ENCODE data around the gene HNMT.

HNMT gene

DNA sequence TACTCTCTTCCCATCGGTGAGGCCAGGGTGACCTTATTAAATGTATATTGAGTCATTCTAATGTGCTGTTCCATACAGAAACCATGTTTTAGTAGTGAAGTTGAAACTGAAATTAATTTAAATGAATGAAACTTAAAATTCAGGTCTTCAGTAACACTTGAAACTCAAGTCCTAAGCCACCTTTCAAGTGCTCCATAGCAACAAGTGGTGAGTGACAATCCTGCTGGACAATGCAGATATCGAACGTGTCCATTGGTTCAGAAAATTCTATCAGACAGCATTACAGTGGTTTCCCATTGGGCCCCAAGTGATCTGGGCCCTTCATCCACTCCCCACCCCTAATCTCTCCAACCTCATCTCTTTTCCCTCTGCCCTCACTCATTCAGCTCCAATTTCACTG lies 48.7 kb downstream of the HNMT start:
- Histone ChIP-seq H3K4me3 (replicated peaks; ENCODE audit: insufficient read depth, low read length) (no peak overlapping the region), H3K27me3 (ENCODE audit: insufficient read depth, poor library complexity, severe bottlenecking) (no peaks in the 10 kb centered on the region), H3K27ac (replicated peaks) (no peak overlapping the region)
- TF ChIP-seq SPI1 (IDR thresholded peaks at IDR 0.05; ENCODE audit: borderline replicate concordance, low read depth) (no peak), POLR2AphosphoS5 (IDR thresholded peaks at IDR 0.05; ENCODE audit: low read depth) (no peak), GABPA (IDR thresholded peaks at IDR 0.05; ENCODE audit: low read depth) (no peak)
- TF ChIP-seq, protein P1, sequence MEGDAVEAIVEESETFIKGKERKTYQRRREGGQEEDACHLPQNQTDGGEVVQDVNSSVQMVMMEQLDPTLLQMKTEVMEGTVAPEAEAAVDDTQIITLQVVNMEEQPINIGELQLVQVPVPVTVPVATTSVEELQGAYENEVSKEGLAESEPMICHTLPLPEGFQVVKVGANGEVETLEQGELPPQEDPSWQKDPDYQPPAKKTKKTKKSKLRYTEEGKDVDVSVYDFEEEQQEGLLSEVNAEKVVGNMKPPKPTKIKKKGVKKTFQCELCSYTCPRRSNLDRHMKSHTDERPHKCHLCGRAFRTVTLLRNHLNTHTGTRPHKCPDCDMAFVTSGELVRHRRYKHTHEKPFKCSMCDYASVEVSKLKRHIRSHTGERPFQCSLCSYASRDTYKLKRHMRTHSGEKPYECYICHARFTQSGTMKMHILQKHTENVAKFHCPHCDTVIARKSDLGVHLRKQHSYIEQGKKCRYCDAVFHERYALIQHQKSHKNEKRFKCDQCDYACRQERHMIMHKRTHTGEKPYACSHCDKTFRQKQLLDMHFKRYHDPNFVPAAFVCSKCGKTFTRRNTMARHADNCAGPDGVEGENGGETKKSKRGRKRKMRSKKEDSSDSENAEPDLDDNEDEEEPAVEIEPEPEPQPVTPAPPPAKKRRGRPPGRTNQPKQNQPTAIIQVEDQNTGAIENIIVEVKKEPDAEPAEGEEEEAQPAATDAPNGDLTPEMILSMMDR (IDR thresholded peaks at IDR 0.05; ENCODE audit: insufficient read depth, low read length): no peak
- TF ChIP-seq, protein P2, sequence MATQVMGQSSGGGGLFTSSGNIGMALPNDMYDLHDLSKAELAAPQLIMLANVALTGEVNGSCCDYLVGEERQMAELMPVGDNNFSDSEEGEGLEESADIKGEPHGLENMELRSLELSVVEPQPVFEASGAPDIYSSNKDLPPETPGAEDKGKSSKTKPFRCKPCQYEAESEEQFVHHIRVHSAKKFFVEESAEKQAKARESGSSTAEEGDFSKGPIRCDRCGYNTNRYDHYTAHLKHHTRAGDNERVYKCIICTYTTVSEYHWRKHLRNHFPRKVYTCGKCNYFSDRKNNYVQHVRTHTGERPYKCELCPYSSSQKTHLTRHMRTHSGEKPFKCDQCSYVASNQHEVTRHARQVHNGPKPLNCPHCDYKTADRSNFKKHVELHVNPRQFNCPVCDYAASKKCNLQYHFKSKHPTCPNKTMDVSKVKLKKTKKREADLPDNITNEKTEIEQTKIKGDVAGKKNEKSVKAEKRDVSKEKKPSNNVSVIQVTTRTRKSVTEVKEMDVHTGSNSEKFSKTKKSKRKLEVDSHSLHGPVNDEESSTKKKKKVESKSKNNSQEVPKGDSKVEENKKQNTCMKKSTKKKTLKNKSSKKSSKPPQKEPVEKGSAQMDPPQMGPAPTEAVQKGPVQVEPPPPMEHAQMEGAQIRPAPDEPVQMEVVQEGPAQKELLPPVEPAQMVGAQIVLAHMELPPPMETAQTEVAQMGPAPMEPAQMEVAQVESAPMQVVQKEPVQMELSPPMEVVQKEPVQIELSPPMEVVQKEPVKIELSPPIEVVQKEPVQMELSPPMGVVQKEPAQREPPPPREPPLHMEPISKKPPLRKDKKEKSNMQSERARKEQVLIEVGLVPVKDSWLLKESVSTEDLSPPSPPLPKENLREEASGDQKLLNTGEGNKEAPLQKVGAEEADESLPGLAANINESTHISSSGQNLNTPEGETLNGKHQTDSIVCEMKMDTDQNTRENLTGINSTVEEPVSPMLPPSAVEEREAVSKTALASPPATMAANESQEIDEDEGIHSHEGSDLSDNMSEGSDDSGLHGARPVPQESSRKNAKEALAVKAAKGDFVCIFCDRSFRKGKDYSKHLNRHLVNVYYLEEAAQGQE (IDR thresholded peaks at IDR 0.05; ENCODE audit: insufficient replicate concordance, low read depth): no peak
- no peak for DNase-seq (ENCODE audit: low read depth in 1 of 2, low spot score in 1 of 2)

DNA sequence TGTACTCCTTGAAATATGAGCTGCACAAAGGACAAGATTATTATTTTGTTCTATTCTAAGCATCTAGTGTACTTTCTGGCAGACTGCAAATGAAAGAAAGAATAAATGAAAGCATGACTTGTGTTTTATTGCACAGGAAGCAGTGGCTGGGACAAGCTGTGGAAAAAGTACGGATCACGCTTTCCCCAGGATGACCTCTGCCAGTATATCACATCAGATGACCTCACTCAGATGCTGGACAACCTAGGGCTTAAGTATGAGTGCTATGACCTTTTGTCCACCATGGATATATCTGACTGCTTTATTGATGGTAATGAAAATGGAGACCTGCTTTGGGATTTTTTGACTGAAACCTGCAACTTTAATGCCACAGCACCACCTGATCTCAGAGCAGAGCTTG lies 49.4 kb downstream of the HNMT start:
- no peak for DNase-seq (ENCODE audit: low read depth in 1 of 2, low spot score in 1 of 2)
- H3K27ac ChIP-seq (replicated peaks): no peak overlapping the region
- H3K4me3 ChIP-seq (replicated peaks; ENCODE audit: insufficient read depth, low read length): no peak overlapping the region
- TF ChIP-seq, protein P2 (IDR thresholded peaks at IDR 0.05; ENCODE audit: insufficient replicate concordance, low read depth): no peak
- no peak for TF ChIP-seq GABPA (IDR thresholded peaks at IDR 0.05; ENCODE audit: low read depth)
- TF ChIP-seq, protein P1 (IDR thresholded peaks at IDR 0.05; ENCODE audit: insufficient read depth, low read length): no peak
- TF ChIP-seq SPI1 (IDR thresholded peaks at IDR 0.05; ENCODE audit: borderline replicate concordance, low read depth): no peak
- no peak for TF ChIP-seq POLR2AphosphoS5 (IDR thresholded peaks at IDR 0.05; ENCODE audit: low read depth)
- no peaks in the 10 kb centered on the region for H3K27me3 ChIP-seq (ENCODE audit: insufficient read depth, poor library complexity, severe bottlenecking)

DNA sequence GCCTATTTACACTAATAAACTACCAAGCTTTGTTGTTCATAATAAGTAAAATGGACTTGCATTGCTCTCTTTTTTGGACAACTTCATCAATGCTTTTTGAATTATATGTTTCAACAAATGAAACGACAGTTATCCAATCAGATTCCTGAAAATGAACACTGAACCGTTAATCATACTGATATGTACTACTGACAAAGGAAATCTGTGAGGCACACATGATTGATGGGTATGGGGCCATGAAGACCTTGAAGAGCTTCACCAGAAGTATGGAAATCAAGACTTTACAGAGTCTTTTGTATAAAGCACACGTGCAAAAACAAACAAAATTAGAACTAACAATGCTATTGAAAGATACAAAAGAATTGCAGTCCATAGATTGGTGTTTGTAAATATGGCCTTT lies 51.2 kb downstream of the HNMT start:
- H3K4me3 ChIP-seq (replicated peaks; ENCODE audit: insufficient read depth, low read length): no peak overlapping the region
- no peak for DNase-seq (ENCODE audit: low read depth in 1 of 2, low spot score in 1 of 2)
- TF ChIP-seq POLR2AphosphoS5 (IDR thresholded peaks at IDR 0.05; ENCODE audit: low read depth) (no peak), SPI1 (IDR thresholded peaks at IDR 0.05; ENCODE audit: borderline replicate concordance, low read depth) (no peak), GABPA (IDR thresholded peaks at IDR 0.05; ENCODE audit: low read depth) (no peak)
- TF ChIP-seq, protein P1 (IDR thresholded peaks at IDR 0.05; ENCODE audit: insufficient read depth, low read length): no peak
- TF ChIP-seq, protein P2 (IDR thresholded peaks at IDR 0.05; ENCODE audit: insufficient replicate concordance, low read depth): no peak
- H3K27me3 ChIP-seq (ENCODE audit: insufficient read depth, poor library complexity, severe bottlenecking): no peaks in the 10 kb centered on the region
- H3K27ac ChIP-seq (replicated peaks): no peak overlapping the region

All from HL-60 (cell line).